Mucosa of stomach (tissue), 1 donor: ENCODE measurements around the gene ARL6IP4.

ENCODE experiments used
- H3K27me3 ChIP-seq: one replicate; pipeline ENCODE4 v1.7.0; 2013; ENCODE audit warnings: mild to moderate bottlenecking, low read length; ENCODE audit not compliant: control insufficient read depth, insufficient read depth
- H3K36me3 ChIP-seq: one replicate; pipeline ENCODE4 v1.7.0; 2013; ENCODE audit warnings: low read length; ENCODE audit not compliant: control insufficient read depth, insufficient read depth
- H3K4me1 ChIP-seq: one replicate; pipeline ENCODE4 v1.7.0; 2013; ENCODE audit warnings: mild to moderate bottlenecking, low read length; ENCODE audit not compliant: control insufficient read depth, insufficient read depth
- H3K4me3 ChIP-seq: one replicate; pipeline ENCODE4 v1.7.0; 2013; ENCODE audit warnings: low read length
- H3K9ac ChIP-seq: one replicate; pipeline ENCODE4 v1.7.0; 2013; ENCODE audit warnings: mild to moderate bottlenecking, low read length, moderate library complexity
- H3K9me3 ChIP-seq: one replicate; pipeline ENCODE4 v1.7.0; 2013; ENCODE audit warnings: mild to moderate bottlenecking, low read length, moderate library complexity; ENCODE audit not compliant: control insufficient read depth
- donor health status: Pancreatic carcinoma.

The ARL6IP4 gene

GRCh38 chr12:122982963-122983788 is 2.7 kb downstream of the ARL6IP4 start:
- Histone ChIP-seq H3K9ac (peak overlapping the region; percentile 15), H3K9me3 (no peaks in the 10 kb centered on the region), H3K4me3 (no peak overlapping the region), H3K4me1 (peaks cover 44% of the 10 kb centered on the region), H3K36me3 (no peaks in the 10 kb centered on the region), H3K27me3 (no peaks in the 10 kb centered on the region)

- Histone ChIP-seq H3K36me3 (no peaks in the 10 kb centered on the region), H3K27me3 (no peaks in the 10 kb centered on the region), H3K9ac (peak overlapping the region; percentile 28), H3K9me3 (no peaks in the 10 kb centered on the region), H3K4me3 (no peak overlapping the region), H3K4me1 (peaks cover 44% of the 10 kb centered on the region)
These were observed 3.5 kb downstream of the ARL6IP4 start for GRCh38 chr12:122983789-122984515.

DNA sequence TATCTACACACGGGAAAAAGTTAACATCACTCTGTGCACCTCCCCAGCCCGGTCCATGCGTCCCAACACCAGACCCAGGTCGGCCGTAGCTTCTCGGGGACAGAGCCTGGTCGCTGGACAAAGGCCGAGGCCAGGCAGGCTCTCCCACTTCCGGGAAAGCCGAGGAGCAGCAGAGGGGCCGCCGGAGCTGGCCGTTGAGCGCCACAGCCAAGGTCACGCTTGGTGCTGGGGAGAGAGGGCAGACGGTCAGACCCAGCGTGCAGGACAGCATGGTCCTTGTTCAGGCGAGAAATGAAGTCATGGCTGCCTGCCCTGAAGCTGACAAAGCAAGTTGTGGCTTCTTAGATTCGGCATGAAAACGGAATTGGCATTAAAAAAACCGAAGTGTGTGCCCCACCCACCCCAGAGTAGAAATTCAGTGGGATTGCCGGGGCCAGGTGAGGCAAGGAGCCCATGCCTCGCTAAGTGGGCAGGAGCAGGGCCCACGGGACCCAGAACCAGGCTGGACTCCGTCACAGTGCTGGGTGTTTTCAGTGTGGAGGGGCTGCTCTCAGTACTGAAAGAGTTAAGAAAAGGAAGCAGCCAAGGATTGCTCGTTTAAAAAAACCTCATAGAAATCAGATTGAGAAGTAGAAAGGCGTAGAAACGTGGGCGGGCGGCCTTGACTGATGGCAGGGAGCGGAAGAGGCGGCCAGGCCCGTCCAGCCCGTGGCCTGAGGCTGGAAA is 4.3 kb downstream of the ARL6IP4 start:
- Histone ChIP-seq H3K4me3 (no peak overlapping the region), H3K27me3 (no peaks in the 10 kb centered on the region), H3K4me1 (peaks cover 37% of the 10 kb centered on the region), H3K36me3 (no peaks in the 10 kb centered on the region), H3K9me3 (no peaks in the 10 kb centered on the region), H3K9ac (peak overlapping the region; percentile 28)

GRCh38 chr12:122985338-122986257 is 5.1 kb downstream of the ARL6IP4 start:
- H3K4me3 ChIP-seq: no peak overlapping the region
- no peaks in the 10 kb centered on the region for H3K27me3 ChIP-seq
- H3K36me3 ChIP-seq: no peaks in the 10 kb centered on the region
- no peak overlapping the region for H3K9ac ChIP-seq
- peaks cover 34% of the 10 kb centered on the region for H3K4me1 ChIP-seq
- H3K9me3 ChIP-seq: no peaks in the 10 kb centered on the region

DNA sequence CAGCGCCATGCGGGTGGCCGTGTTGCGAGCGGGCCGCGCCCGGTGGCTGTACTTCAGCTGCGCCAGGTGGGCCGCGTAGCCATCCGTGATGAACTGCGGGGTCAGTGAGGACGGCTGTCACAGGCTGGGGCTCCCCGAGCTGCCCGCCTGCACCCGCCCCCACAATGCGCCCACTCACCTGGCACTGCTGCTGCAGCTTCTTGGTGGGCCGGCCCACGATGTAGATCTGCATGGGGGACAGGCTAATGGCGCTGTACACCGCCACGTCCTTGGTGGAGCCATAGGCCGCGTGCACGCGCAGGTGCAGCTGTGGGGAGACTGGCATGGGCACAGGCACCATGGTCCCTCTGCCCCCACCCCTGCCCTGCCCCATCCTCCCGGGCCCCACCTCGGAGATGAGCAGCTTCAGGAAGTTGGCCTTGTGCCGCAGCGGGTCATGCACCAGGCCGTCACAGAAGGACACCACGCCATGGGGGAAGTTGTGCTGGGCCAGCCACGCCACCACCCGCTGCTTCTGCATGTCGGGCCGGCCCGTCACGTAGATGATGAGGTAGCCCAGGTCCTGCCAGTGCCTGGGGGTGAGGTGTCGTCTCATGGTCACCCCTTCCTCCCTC is 5.9 kb downstream of the ARL6IP4 start:
- H3K9ac ChIP-seq: no peak overlapping the region
- H3K27me3 ChIP-seq: no peaks in the 10 kb centered on the region
- H3K4me1 ChIP-seq: peaks cover 32% of the 10 kb centered on the region
- H3K36me3 ChIP-seq: no peaks in the 10 kb centered on the region
- H3K9me3 ChIP-seq: no peaks in the 10 kb centered on the region
- H3K4me3 ChIP-seq: no peak overlapping the region

- Histone ChIP-seq H3K36me3 (no peaks in the 10 kb centered on the region), H3K4me1 (peaks cover 23% of the 10 kb centered on the region), H3K27me3 (no peaks in the 10 kb centered on the region), H3K4me3 (no peak overlapping the region), H3K9ac (no peak overlapping the region), H3K9me3 (no peaks in the 10 kb centered on the region)
These were observed 6.8 kb downstream of the ARL6IP4 start for GRCh38 chr12:122987086-122987951.

GRCh38 chr12:122988036-122988435 is 7.6 kb downstream of the ARL6IP4 start:
- H3K9ac ChIP-seq: no peak overlapping the region
- H3K9me3 ChIP-seq: no peaks in the 10 kb centered on the region
- H3K27me3 ChIP-seq: no peaks in the 10 kb centered on the region
- H3K36me3 ChIP-seq: no peaks in the 10 kb centered on the region
- H3K4me3 ChIP-seq: no peak overlapping the region
- H3K4me1 ChIP-seq: peaks cover 16% of the 10 kb centered on the region

GRCh38 chr12:122988612-122989212 is 8.2 kb downstream of the ARL6IP4 start:
- H3K36me3 ChIP-seq: no peaks in the 10 kb centered on the region

GRCh38 chr12:122989225-122989839 is 8.9 kb downstream of the ARL6IP4 start:
- H3K4me3 ChIP-seq: no peak overlapping the region
- peaks cover 6% of the 10 kb centered on the region for H3K4me1 ChIP-seq
- no peaks in the 10 kb centered on the region for H3K36me3 ChIP-seq
- no peak overlapping the region for H3K9ac ChIP-seq
- H3K9me3 ChIP-seq: no peaks in the 10 kb centered on the region
- no peaks in the 10 kb centered on the region for H3K27me3 ChIP-seq

More at GRCh38 chr12:122988612-122989212, 8.2 kb downstream of the ARL6IP4 start:
- Histone ChIP-seq H3K9ac (no peak overlapping the region), H3K9me3 (no peaks in the 10 kb centered on the region), H3K4me1 (peaks cover 12% of the 10 kb centered on the region), H3K27me3 (no peaks in the 10 kb centered on the region), H3K4me3 (no peak overlapping the region)

DNA sequence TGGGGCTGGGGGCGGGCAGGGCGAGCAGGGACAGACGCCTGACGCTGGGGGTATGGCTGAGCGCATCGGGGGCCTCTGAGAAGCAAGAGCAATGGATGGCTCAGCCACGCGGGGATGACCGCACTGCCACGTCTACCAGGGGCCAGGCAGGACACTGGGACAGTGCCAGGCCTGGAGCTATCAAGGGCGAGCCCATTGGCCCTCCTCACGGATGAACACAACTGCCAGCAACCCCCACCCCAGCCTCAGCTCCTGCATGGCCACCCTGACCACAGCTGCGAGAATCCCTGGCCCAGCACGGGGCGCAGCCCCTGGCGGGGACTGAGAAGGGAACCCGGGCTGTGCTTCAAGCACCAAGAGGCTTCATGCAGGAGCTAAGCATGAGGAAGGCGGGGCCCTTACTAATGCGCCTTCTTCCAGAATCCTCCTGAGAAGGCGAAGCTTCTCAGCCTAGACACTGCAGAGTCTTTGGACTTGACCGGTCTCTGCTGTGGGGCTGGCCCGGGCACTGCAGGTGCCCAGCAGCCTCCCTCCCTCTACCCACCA is 9.5 kb downstream of the ARL6IP4 start:
- no peak overlapping the region for H3K9ac ChIP-seq
- H3K36me3 ChIP-seq: no peaks in the 10 kb centered on the region
- no peak overlapping the region for H3K4me3 ChIP-seq
- no peaks in the 10 kb centered on the region for H3K4me1 ChIP-seq
- H3K9me3 ChIP-seq: no peaks in the 10 kb centered on the region
- H3K27me3 ChIP-seq: no peaks in the 10 kb centered on the region
